PC-9 (cell line): ENCODE results near the gene MAGEB3.

Experiments used
- EZH2 ChIP-seq: fragments of 200-600 bp; sonication (generic); IDR thresholded peaks from 2 replicates; pipeline ENCODE4 v1.8.0; 2017; ENCODE audit warnings: antibody characterized with exemption, low read depth
- TF ChIP-seq, protein P1 (sequence below): fragments of 200-600 bp; sonication (generic); conservative IDR thresholded peaks from 2 replicates; pipeline ENCODE4 v1.6.1; 2017; ENCODE audit warnings: mixed run types, antibody characterized with exemption, mild to moderate bottlenecking, moderate library complexity

DNA sequence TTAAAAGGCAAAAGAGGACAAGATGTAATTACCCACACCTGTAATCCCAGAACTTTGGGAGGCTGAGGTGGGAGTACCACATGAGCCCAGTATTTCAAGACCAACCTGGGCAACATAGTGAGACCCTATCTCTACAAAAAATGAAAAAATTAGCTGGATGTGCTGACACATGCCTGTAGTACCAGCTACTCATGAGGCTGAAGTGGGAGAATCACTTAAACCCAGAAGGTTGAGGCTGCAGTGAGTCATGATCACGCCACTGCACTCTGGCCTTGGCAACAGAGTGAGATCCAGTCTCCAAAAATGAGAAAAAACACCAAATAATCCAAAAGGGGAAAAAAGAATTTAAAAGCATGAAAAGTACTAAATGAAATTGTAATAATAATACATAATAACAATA is 47.9 kb downstream of the MAGEB3 start:
- TF ChIP-seq, protein P1, sequence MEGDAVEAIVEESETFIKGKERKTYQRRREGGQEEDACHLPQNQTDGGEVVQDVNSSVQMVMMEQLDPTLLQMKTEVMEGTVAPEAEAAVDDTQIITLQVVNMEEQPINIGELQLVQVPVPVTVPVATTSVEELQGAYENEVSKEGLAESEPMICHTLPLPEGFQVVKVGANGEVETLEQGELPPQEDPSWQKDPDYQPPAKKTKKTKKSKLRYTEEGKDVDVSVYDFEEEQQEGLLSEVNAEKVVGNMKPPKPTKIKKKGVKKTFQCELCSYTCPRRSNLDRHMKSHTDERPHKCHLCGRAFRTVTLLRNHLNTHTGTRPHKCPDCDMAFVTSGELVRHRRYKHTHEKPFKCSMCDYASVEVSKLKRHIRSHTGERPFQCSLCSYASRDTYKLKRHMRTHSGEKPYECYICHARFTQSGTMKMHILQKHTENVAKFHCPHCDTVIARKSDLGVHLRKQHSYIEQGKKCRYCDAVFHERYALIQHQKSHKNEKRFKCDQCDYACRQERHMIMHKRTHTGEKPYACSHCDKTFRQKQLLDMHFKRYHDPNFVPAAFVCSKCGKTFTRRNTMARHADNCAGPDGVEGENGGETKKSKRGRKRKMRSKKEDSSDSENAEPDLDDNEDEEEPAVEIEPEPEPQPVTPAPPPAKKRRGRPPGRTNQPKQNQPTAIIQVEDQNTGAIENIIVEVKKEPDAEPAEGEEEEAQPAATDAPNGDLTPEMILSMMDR: no peak
- TF ChIP-seq EZH2: no peak
